KG1 (cell line): Measurements from ENCODE around the gene SYNPO2.
"Not testable (repeated sequence)": the region's sequence is repeated elsewhere in the genome, so short reads cannot be mapped to it uniquely, and the experiment has no call there.

Source experiments
- DNase-seq: peaks from one replicate; lab custom pipeline; 2025; lab: John Stamatoyannopoulos, UW

Gene SYNPO2

GRCh38 chr4:119032921-119033685 is 144.4 kb downstream of the SYNPO2 start:
- DNase-seq, result no peak

GRCh38 chr4:119034276-119035008 is 145.8 kb downstream of the SYNPO2 start:
- no peak for DNase-seq

- no peak for DNase-seq
Observed at GRCh38 chr4:119035951-119036737, 147.5 kb downstream of the SYNPO2 start.

GRCh38 chr4:119037709-119038108 is 149.1 kb downstream of the SYNPO2 start:
- DNase-seq, result no peak

- no peak for DNase-seq
Observed at GRCh38 chr4:119038116-119038841, 149.6 kb downstream of the SYNPO2 start.

GRCh38 chr4:119039160-119039559 is 150.5 kb downstream of the SYNPO2 start:
- no peak for DNase-seq

- DNase-seq, result no peak
Observed at GRCh38 chr4:119039779-119040178, 151.1 kb downstream of the SYNPO2 start.

- DNase-seq, result no peak
Observed at GRCh38 chr4:119040261-119040660, 151.6 kb downstream of the SYNPO2 start.

GRCh38 chr4:119040694-119041185 is 152.1 kb downstream of the SYNPO2 start:
- no peak for DNase-seq

- no peak for DNase-seq
Observed at GRCh38 chr4:119041396-119041795, 152.7 kb downstream of the SYNPO2 start.

- peak; percentile 55 for DNase-seq
Observed at GRCh38 chr4:119041951-119042560, 153.4 kb downstream of the SYNPO2 start.

GRCh38 chr4:119046263-119046662 is 157.6 kb downstream of the SYNPO2 start:
- DNase-seq, result no peak

GRCh38 chr4:119047059-119047458 is 158.4 kb downstream of the SYNPO2 start:
- DNase-seq, result not testable (repeated sequence)

GRCh38 chr4:119048446-119048845 is 159.8 kb downstream of the SYNPO2 start:
- no peak for DNase-seq

GRCh38 chr4:119049342-119049741 is 160.7 kb downstream of the SYNPO2 start:
- DNase-seq, result no peak

GRCh38 chr4:119050527-119051090 is 162.0 kb downstream of the SYNPO2 start:
- no peak for DNase-seq

- DNase-seq, result no peak
Observed at GRCh38 chr4:119053245-119053644, 164.6 kb downstream of the SYNPO2 start.

- DNase-seq, result no peak
Observed at GRCh38 chr4:119053997-119054396, 165.3 kb downstream of the SYNPO2 start.

GRCh38 chr4:119057417-119057816 is 168.8 kb downstream of the SYNPO2 start:
- no peak for DNase-seq

- no peak for DNase-seq
Observed at GRCh38 chr4:119059221-119059620, 170.6 kb downstream of the SYNPO2 start.

- DNase-seq, result not testable (repeated sequence)
Observed at GRCh38 chr4:119067125-119067524, 178.5 kb downstream of the SYNPO2 start.
